HG03196 (cell line): ENCODE results near the gene ZNF197.
"Not testable (repeated sequence)": the region's sequence is repeated elsewhere in the genome, so short reads cannot be mapped to it uniquely, and the experiment has no call there.

Experiments
- ATAC-seq: cut with Tn5 transposase; IDR thresholded peaks from one replicate; pipeline ENCODE4 v1.9.1; 2021; ENCODE audit not compliant: unreplicated experiment

ZNF197 gene

DNA sequence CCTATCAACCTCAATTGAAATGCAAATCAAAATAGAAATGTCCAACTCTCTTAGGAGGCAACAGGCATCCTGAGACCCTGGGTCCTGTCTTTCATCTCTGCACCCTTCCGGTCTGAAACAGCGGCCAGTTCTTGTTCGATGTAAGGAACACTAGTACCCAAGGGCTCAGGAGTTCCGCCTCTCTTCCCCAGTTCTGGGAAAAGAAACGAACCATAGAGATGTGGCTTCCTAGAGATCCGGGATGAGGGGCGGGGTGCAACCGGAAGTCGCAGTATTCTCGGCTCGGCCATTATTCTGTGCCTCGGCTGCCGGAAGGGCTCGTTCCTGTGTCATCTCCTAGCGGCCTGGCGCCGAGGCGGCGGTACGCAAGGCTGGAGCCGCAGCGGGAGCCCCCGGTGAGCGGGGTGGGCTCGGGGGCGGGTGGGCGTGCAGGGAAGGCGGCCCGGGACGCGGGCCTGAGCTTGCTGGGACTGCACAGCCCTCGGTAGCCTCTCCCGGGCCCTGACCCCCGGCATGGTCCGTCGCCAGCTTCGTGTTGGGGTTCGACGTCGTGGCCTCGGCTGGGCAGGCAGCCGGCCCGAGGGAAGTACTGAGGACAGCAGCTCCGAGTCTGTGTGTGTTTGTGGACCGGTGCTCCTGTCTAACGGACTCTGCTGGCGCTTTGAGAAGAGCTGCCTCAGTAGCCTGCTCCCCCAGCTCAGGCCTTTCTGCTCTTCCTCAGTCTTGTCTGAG is at the start of gene ZNF197:
TSS of gene ZNF197 (plus strand) at position 288 of the 732 bp plus-strand sequence. CDS start 4,119 bp downstream, outside the sequence.
- peak; percentile 89 for ATAC-seq

DNA sequence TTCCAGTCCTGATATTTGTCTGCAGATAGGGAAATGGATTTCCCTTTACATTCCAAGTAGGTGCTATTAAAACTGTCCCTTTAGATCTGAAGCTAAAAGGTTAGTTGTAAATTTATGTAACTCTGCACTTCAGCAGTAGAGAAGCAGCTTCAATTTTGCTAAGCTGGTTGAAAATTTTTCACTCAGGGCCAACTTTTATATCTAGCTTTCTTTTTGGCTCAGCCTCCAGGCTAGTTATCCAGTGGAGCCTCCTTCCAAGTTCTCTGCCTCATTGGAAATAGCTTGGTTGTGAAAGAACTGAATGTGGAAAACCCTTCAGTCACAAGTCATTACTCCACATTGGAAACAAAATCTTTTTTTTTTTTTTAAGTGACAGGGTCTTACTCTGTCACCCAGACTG is 48.2 kb upstream of the ZNF197 start:
- ATAC-seq = no peak

GRCh38 chr3:44577354-44577952 is 47.4 kb upstream of the ZNF197 start:
- ATAC-seq = not testable (repeated sequence)

DNA sequence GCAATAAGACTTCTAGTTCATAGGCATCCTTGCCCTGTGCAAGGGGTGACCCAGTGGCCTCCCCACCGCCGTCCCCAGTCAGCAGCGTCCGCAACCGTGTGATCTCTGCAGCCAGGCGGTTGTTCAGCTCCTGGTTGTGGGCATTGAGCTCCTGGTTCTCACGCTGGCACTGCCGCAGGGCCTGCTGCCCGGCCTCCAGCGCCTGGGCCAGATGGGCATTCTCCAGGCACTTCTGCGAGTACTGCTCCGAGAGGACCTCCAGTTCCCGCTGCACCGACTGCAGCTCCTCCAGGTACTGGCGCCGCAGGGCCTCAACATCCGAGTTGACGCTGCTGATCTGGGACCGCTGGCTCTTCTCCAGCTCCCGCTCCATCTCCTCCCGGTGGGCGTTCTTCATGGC is 46.5 kb upstream of the ZNF197 start:
- not testable (repeated sequence) for ATAC-seq

GRCh38 chr3:44578924-44579515 is 45.8 kb upstream of the ZNF197 start:
- not testable (repeated sequence) for ATAC-seq

GRCh38 chr3:44579749-44580148 is 45.1 kb upstream of the ZNF197 start:
- ATAC-seq = not testable (repeated sequence)

- not testable (repeated sequence) for ATAC-seq
Measured at GRCh38 chr3:44580971-44581370, 43.9 kb upstream of the ZNF197 start.

DNA sequence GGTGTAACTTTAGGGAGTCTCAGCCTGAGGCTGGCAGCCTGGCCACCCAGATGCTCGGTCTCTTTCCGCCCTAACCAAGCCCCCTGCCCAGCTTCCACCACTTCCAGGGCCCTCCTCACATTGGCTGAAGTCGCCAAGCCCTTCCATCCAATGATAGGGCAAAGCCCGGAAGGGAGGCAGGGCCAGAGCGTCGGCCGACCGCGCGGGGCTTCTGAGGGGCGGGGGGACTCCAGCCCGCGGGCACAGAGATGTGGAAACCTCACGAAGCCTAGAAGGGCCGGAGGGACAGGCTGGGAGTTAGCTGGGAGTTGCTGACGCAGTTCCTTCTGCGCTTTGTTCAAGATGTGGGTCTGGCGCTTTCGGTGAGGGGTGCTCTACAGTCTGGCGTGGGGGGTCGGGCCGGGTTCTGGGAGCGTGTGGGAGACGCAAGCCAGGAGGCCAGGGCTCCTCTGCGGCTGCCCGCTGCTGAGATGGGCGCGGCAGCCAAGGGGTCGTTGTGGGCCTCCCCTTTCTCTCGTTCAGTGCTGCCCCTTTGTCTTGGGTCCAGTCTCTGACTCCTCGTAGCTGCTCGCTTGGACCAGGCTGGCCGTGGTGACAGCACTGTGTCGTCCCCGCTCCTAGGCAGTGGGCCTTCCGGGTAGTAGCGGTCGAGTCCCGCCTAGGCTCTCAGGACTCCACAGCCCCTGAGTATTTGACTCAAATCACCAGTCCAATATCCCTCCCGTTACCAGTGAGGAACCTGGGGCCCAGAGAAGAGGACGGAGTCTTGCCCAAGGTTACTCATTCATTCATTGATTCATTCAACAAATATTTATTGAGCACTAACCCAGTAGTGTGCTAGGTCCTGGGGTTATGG is 40.0 kb upstream of the ZNF197 start, which contains the start of gene ZNF660:
TSS of gene ZNF660 (plus strand) at position 319 of the 856 bp plus-strand sequence. CDS start 9,230 bp downstream, outside the sequence.
- ATAC-seq = peak; percentile 58

GRCh38 chr3:44596621-44597020 is 28.2 kb upstream of the ZNF197 start:
- no peak for ATAC-seq

GRCh38 chr3:44601749-44602148 is 23.1 kb upstream of the ZNF197 start:
- ATAC-seq = no peak

GRCh38 chr3:44612678-44613077 is 12.2 kb upstream of the ZNF197 start:
- no peak for ATAC-seq

GRCh38 chr3:44628716-44629115 is 3.9 kb downstream of the ZNF197 start:
- ATAC-seq = no peak

DNA sequence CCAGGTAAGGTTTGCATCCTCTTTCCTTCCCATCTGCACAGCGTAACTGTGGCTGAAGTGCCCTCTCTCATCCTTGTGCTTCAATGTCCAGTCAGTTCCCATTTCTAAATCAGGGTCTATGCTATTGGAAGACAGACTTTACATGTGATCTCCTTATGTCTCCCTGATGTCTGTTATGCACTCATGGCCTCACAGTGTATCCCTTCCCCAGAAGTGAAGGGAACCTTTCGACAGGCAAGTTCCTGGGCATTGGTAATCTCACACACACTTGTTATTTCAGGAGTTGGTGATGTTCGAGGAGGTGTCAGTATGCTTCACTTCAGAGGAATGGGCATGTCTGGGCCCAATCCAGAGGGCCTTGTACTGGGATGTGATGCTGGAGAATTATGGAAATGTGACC is 7.4 kb downstream of the ZNF197 start:
- ATAC-seq = no peak

- no peak for ATAC-seq
Measured at GRCh38 chr3:44642337-44642736, 17.5 kb downstream of the ZNF197 start.

GRCh38 chr3:44643024-44643423 is 18.2 kb downstream of the ZNF197 start:
- ATAC-seq = no peak

DNA sequence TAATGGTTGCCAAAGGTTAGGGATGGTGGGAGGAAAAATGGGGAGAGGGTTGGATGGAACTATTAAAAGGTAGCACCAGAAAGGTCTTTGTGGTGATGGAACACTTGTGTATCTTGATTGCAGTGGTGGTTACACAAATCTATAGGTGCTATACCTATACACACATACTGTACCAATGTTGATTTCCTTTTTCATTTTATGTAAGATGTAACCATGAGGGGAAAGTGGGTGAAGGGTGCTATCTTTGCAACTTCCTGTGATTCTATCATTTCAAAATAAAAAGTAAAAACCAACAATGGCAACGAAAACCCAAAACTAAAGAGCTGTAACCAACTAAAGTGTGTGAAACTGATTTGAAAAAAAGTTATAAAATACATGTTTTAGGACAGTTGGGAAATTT is 22.9 kb downstream of the ZNF197 start:
- ATAC-seq = no peak

GRCh38 chr3:44648564-44649229 is 23.9 kb downstream of the ZNF197 start, which contains the start of gene ZNF35:
Gene ZNF35 (plus strand): TSS chr3:44648732. CDS start chr3:44651068, 2,336 bp downstream.
- peak; percentile 93 for ATAC-seq

DNA sequence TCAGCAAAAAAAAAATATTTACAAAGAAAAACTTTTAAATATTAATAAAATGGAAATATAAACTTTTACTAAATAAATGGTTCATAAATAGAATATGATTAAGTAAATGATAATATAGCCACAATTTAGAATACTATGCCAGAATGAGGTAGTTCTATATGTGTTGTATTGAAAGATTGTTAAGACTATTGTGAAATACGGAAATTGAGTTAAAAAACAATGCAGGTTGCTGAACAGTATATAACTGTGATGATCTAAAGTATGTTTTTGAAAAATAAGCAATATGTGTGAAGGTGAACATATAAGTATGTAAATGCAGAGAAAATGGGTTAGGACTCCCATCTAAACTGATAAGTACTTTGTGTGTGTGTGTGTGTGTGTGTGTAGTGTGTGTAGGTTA is 24.9 kb downstream of the ZNF197 start:
- no peak for ATAC-seq

GRCh38 chr3:44654039-44654438 is 29.2 kb downstream of the ZNF197 start:
- ATAC-seq = no peak

GRCh38 chr3:44659015-44659414 is 34.2 kb downstream of the ZNF197 start:
- no peak for ATAC-seq
